Measurements from ENCODE around the gene PTPRN2. TPM values are rescaled to one million over a fixed set of nuclear protein-coding genes. Genes with fewer than 3 reads are reported as not detected.

Gene PTPRN2
- total RNA-seq, 1 experiment from 2014 or later: 1.1 TPM

DNA sequence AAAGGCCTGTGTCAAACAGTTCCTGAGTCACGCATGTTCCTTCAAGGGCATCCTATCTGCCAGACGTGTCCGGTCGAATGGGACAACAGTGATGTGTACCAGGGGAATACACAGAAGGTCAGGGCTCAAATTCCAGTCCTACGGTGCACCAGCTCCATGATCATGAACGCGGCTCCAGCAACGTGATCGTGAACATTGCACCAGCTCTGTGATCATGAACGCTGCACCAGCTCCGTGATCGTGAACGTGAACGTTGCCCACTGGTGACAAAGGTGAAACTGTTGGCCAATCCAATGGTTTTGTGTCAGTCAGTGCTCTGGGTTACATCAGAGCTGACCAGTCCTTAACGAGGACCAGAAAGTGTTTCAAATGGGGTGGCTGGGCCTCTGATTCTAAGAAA lies 4.3 kb upstream of the PTPRN2 start:
- ChIA-PET CTCF (no interaction called here), POLR2A (no interaction called here)
- H3K27me3 ChIP-seq (ENCODE audit: control insufficient read depth, insufficient read depth, low read length): no peaks in the 10 kb centered on the region
- TF ChIP-seq, protein P1, sequence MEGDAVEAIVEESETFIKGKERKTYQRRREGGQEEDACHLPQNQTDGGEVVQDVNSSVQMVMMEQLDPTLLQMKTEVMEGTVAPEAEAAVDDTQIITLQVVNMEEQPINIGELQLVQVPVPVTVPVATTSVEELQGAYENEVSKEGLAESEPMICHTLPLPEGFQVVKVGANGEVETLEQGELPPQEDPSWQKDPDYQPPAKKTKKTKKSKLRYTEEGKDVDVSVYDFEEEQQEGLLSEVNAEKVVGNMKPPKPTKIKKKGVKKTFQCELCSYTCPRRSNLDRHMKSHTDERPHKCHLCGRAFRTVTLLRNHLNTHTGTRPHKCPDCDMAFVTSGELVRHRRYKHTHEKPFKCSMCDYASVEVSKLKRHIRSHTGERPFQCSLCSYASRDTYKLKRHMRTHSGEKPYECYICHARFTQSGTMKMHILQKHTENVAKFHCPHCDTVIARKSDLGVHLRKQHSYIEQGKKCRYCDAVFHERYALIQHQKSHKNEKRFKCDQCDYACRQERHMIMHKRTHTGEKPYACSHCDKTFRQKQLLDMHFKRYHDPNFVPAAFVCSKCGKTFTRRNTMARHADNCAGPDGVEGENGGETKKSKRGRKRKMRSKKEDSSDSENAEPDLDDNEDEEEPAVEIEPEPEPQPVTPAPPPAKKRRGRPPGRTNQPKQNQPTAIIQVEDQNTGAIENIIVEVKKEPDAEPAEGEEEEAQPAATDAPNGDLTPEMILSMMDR (IDR thresholded peaks at IDR 0.05): no peak
- TF ChIP-seq POLR2AphosphoS5 (IDR thresholded peaks at IDR 0.05; ENCODE audit: low read depth, low read length): no peak
- no peak for TF ChIP-seq TCF7L2 (IDR thresholded peaks at IDR 0.05; ENCODE audit: low read depth, low read length)
- no peak for TF ChIP-seq SIN3A (IDR thresholded peaks at IDR 0.05; ENCODE audit: borderline replicate concordance, insufficient read depth, low read depth, low read length)
- TF ChIP-seq, protein P2, sequence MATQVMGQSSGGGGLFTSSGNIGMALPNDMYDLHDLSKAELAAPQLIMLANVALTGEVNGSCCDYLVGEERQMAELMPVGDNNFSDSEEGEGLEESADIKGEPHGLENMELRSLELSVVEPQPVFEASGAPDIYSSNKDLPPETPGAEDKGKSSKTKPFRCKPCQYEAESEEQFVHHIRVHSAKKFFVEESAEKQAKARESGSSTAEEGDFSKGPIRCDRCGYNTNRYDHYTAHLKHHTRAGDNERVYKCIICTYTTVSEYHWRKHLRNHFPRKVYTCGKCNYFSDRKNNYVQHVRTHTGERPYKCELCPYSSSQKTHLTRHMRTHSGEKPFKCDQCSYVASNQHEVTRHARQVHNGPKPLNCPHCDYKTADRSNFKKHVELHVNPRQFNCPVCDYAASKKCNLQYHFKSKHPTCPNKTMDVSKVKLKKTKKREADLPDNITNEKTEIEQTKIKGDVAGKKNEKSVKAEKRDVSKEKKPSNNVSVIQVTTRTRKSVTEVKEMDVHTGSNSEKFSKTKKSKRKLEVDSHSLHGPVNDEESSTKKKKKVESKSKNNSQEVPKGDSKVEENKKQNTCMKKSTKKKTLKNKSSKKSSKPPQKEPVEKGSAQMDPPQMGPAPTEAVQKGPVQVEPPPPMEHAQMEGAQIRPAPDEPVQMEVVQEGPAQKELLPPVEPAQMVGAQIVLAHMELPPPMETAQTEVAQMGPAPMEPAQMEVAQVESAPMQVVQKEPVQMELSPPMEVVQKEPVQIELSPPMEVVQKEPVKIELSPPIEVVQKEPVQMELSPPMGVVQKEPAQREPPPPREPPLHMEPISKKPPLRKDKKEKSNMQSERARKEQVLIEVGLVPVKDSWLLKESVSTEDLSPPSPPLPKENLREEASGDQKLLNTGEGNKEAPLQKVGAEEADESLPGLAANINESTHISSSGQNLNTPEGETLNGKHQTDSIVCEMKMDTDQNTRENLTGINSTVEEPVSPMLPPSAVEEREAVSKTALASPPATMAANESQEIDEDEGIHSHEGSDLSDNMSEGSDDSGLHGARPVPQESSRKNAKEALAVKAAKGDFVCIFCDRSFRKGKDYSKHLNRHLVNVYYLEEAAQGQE (IDR thresholded peaks at IDR 0.05; ENCODE audit: insufficient read depth in 1 of 2, low read depth in 2 of 2, low read length in 1 of 2): no peak
- H3K27ac ChIP-seq (ENCODE audit: low read length): no peak overlapping the region
- no peak overlapping the region for H3K4me3 ChIP-seq (ENCODE audit: low read depth in 2 of 2, low read length in 2 of 2)
- intact Hi-C loops (cut with micrococcal nuclease; ENCODE audit: unreplicated experiment) (no loop called here), in situ Hi-C loops (cut with HindIII; ENCODE audit: low pct_unique_long_range_greater_than_20kb, low sequenced_read_pairs) (no loop called here)
- no peak for ATAC-seq
- H3K4me1 ChIP-seq (ENCODE audit: control insufficient read depth, insufficient read depth, low read length): no peaks in the 10 kb centered on the region
- no TSS peak for BruUV-seq (replicated peaks)
- no peaks in the 10 kb centered on the region for H3K9me3 ChIP-seq (ENCODE audit: control insufficient read depth, insufficient read depth, low read depth, low read length)
- no peak for DNase-seq (ENCODE audit: low read depth, low spot score)
- no peaks in the 10 kb centered on the region for H3K36me3 ChIP-seq (ENCODE audit: control insufficient read depth, insufficient read depth, low read length)

DNA sequence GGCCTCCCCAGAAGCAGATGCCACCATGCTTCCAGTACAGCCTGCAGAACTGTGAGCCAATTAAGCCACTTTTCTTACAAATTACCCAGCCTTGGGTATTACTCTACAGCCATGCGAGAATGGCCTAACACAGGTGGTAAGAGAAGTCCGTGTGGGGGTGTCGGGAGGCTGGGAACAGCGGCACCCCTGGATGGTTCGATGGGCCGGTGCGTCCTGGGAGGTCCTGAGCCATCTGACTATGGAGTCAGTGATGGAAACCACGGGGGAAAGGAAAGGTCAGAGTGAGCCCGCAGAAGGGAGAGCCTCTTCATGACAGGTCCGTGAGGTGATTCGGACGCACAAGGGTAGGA lies 2.5 kb upstream of the PTPRN2 start:
- in situ Hi-C loops (cut with HindIII; ENCODE audit: low pct_unique_long_range_greater_than_20kb, low sequenced_read_pairs): no loop called here

More for the DNA sequence above, 2.5 kb upstream of the PTPRN2 start:
- Histone ChIP-seq H3K27ac (ENCODE audit: low read length) (no peak overlapping the region), H3K4me3 (ENCODE audit: low read depth in 2 of 2, low read length in 2 of 2) (no peak overlapping the region), H3K4me1 (ENCODE audit: control insufficient read depth, insufficient read depth, low read length) (no peaks in the 10 kb centered on the region; the same call in 1 of the 2 replicates), H3K27me3 (ENCODE audit: control insufficient read depth, insufficient read depth, low read length) (peaks cover 4% of the 10 kb centered on the region; the same call in 1 of the 2 replicates), H3K9me3 (ENCODE audit: control insufficient read depth, insufficient read depth, low read depth, low read length) (no peaks in the 10 kb centered on the region), H3K36me3 (ENCODE audit: control insufficient read depth, insufficient read depth, low read length) (no peaks in the 10 kb centered on the region)
- intact Hi-C loops (cut with micrococcal nuclease; ENCODE audit: unreplicated experiment): no loop called here
- BruUV-seq (replicated peaks): no TSS peak
- ATAC-seq: no peak
- TF ChIP-seq, protein P1 (IDR thresholded peaks at IDR 0.05): no peak
- TF ChIP-seq, protein P2 (IDR thresholded peaks at IDR 0.05; ENCODE audit: insufficient read depth in 1 of 2, low read depth in 2 of 2, low read length in 1 of 2): no peak
- TF ChIP-seq TCF7L2 (IDR thresholded peaks at IDR 0.05; ENCODE audit: low read depth, low read length): no peak
- TF ChIP-seq SIN3A (IDR thresholded peaks at IDR 0.05; ENCODE audit: borderline replicate concordance, insufficient read depth, low read depth, low read length): no peak
- no peak for TF ChIP-seq POLR2AphosphoS5 (IDR thresholded peaks at IDR 0.05; ENCODE audit: low read depth, low read length)
- ChIA-PET POLR2A (no interaction called here), CTCF (no interaction called here)
- DNase-seq (ENCODE audit: low read depth, low spot score): no peak
